ENCODE data around the gene ENTREP1. TPM values are rescaled to one million over a fixed set of nuclear protein-coding genes. Genes with fewer than 3 reads are reported as not detected.

The ENTREP1 gene
- total RNA-seq, 2 donors from 2014 or later, result 13.7 to 25.8 TPM

- H3K9ac ChIP-seq (ENCODE audit: extremely low read depth, low read length, poor library complexity, severe bottlenecking), result no peak overlapping the region
- H3K27ac Mint-ChIP-seq, result no peak overlapping the region
- no peak overlapping the region for H3K27ac ChIP-seq (ENCODE audit: low read depth, low read length)
Measured at GRCh38 chr9:69325409-69326212, 596 bp downstream of the ENTREP1 start.

DNA sequence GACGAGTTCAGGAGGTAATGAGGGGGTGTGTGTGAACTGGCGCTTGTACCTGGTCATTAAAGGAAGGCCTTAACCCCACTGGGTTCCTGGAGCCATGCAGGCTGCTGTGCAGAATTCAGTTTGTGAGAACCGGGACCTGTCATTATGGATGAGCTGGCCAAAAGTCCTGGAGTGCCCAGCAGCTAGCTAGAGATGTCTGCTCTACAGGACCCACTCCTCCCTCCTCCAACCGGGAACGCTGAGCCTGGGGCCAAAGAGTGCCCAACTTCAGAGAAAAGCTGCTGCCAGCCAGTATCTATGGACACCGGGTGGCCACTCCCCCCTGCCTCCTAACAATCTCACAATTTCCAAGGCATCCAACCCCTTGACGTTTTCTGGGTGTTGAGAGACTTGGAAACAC lies 1.2 kb downstream of the ENTREP1 start:
- H3K4me1 ChIP-seq (ENCODE audit: control insufficient read depth, insufficient read depth, low read length), result no peaks in the 10 kb centered on the region
- peaks cover 16% of the 10 kb centered on the region for H3K4me1 Mint-ChIP-seq
- no peak overlapping the region for H3K27ac Mint-ChIP-seq
- peaks cover 21% of the 10 kb centered on the region for H3K27me3 Mint-ChIP-seq (ENCODE audit: insufficient read depth)
- DNase-seq, result peak; percentile 67
- no peaks in the 10 kb centered on the region for H3K9me3 Mint-ChIP-seq
- H3K4me3 ChIP-seq (ENCODE audit: low read length), result peak overlapping the region; percentile 77
- no peak overlapping the region for H3K27ac ChIP-seq (ENCODE audit: low read depth, low read length)
- peak overlapping the region; percentile 79 for H3K4me3 Mint-ChIP-seq
- no peaks in the 10 kb centered on the region for H3K9me3 ChIP-seq (ENCODE audit: control insufficient read depth, low read length)
- peaks cover 34% of the 10 kb centered on the region for H3K27me3 ChIP-seq (ENCODE audit: control insufficient read depth, insufficient read depth, low read length, poor library complexity, severe bottlenecking)
- WGBS, 2 experiments (ENCODE audit: insufficient coverage in 1 of 2, insufficient read length in 1 of 2), result 61 to 84% methylated on average over 2 to 7 of the region's 7 CpGs
- H3K36me3 ChIP-seq (ENCODE audit: control insufficient read depth, insufficient read depth, low read length), result no peaks in the 10 kb centered on the region
- TF ChIP-seq, protein P1, sequence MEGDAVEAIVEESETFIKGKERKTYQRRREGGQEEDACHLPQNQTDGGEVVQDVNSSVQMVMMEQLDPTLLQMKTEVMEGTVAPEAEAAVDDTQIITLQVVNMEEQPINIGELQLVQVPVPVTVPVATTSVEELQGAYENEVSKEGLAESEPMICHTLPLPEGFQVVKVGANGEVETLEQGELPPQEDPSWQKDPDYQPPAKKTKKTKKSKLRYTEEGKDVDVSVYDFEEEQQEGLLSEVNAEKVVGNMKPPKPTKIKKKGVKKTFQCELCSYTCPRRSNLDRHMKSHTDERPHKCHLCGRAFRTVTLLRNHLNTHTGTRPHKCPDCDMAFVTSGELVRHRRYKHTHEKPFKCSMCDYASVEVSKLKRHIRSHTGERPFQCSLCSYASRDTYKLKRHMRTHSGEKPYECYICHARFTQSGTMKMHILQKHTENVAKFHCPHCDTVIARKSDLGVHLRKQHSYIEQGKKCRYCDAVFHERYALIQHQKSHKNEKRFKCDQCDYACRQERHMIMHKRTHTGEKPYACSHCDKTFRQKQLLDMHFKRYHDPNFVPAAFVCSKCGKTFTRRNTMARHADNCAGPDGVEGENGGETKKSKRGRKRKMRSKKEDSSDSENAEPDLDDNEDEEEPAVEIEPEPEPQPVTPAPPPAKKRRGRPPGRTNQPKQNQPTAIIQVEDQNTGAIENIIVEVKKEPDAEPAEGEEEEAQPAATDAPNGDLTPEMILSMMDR (conservative IDR thresholded peaks at IDR 0.05), result no peak
- no peak overlapping the region for H3K9ac ChIP-seq (ENCODE audit: extremely low read depth, low read length, poor library complexity, severe bottlenecking)
- no peaks in the 10 kb centered on the region for H3K36me3 Mint-ChIP-seq (ENCODE audit: low read depth)

More at GRCh38 chr9:69325409-69326212, 596 bp downstream of the ENTREP1 start:
- no peaks in the 10 kb centered on the region for H3K36me3 ChIP-seq (ENCODE audit: control insufficient read depth, insufficient read depth, low read length)
- H3K9me3 ChIP-seq (ENCODE audit: control insufficient read depth, low read length), result no peaks in the 10 kb centered on the region
- peak overlapping the region; percentile 77 for H3K4me3 ChIP-seq (ENCODE audit: low read length)
- WGBS, 2 experiments (ENCODE audit: insufficient coverage in 1 of 2, insufficient read length in 1 of 2), result 2 to 3% methylated on average over 38 to 64 of the region's 64 CpGs
- Mint-ChIP-seq H3K4me1 (peaks cover 16% of the 10 kb centered on the region), H3K36me3 (ENCODE audit: low read depth) (no peaks in the 10 kb centered on the region), H3K4me3 (peak overlapping the region; percentile 79), H3K27me3 (ENCODE audit: insufficient read depth) (peaks cover 21% of the 10 kb centered on the region), H3K9me3 (no peaks in the 10 kb centered on the region)
- DNase-seq, result peak; percentile 78
- peaks cover 34% of the 10 kb centered on the region for H3K27me3 ChIP-seq (ENCODE audit: control insufficient read depth, insufficient read depth, low read length, poor library complexity, severe bottlenecking)
- TF ChIP-seq, protein P1 (conservative IDR thresholded peaks at IDR 0.05), result no peak
- H3K4me1 ChIP-seq (ENCODE audit: control insufficient read depth, insufficient read depth, low read length), result no peaks in the 10 kb centered on the region

GRCh38 chr9:69330580-69330979 lies 5.6 kb downstream of the ENTREP1 start:
- Mint-ChIP-seq H3K36me3 (ENCODE audit: low read depth) (no peaks in the 10 kb centered on the region), H3K4me1 (peaks cover 24% of the 10 kb centered on the region), H3K4me3 (no peak overlapping the region), H3K9me3 (no peaks in the 10 kb centered on the region), H3K27ac (no peak overlapping the region), H3K27me3 (ENCODE audit: insufficient read depth) (peaks cover 9% of the 10 kb centered on the region)
- H3K4me3 ChIP-seq (ENCODE audit: low read length), result no peak overlapping the region
- H3K27me3 ChIP-seq (ENCODE audit: control insufficient read depth, insufficient read depth, low read length, poor library complexity, severe bottlenecking), result peaks cover 12% of the 10 kb centered on the region
- 91 to 100% methylated on average over 1 to 2 of the region's 3 CpGs for WGBS, 2 experiments (ENCODE audit: insufficient coverage in 1 of 2, insufficient read length in 1 of 2)
- H3K9me3 ChIP-seq (ENCODE audit: control insufficient read depth, low read length), result no peaks in the 10 kb centered on the region
- TF ChIP-seq, protein P1 (conservative IDR thresholded peaks at IDR 0.05), result no peak
- H3K36me3 ChIP-seq (ENCODE audit: control insufficient read depth, insufficient read depth, low read length), result no peaks in the 10 kb centered on the region
- no peak for DNase-seq
- no peak overlapping the region for H3K27ac ChIP-seq (ENCODE audit: low read depth, low read length)
- no peak overlapping the region for H3K9ac ChIP-seq (ENCODE audit: extremely low read depth, low read length, poor library complexity, severe bottlenecking)
- no peaks in the 10 kb centered on the region for H3K4me1 ChIP-seq (ENCODE audit: control insufficient read depth, insufficient read depth, low read length)

Measured in endodermal cell (in vitro differentiated cells).